HCEC 1CT (cell line): Measurements from ENCODE around the gene GOT1.

ENCODE experiments used
- DNase-seq: peaks from one replicate; pipeline ENCODE4 v3.0.0-alpha.2; 2017

The GOT1 gene

GRCh38 chr10:99432881-99433280 is 2.5 kb upstream of the GOT1 start:
- DNase-seq: no peak

DNA sequence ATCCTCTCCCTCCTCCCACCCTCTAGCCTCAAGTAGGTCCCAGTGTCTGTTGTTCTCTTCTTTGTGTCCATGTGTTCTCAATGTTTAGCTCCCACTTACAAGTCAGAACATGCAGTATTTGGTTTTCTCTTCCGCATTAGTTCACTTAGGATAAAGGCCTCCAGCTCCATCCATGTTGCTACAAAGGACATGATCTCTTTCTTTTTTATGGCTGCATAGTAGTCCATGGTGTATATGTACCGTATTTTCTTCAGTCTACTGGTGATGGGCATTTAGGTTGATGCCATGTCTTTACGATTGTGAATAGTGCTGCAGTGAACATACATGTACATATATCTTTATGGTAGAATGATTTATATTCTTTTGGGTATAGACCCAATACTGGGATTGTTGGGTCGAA is 1.6 kb upstream of the GOT1 start:
- no peak for DNase-seq

- peak; percentile 39 for DNase-seq
These were observed 851 bp upstream of the GOT1 start for GRCh38 chr10:99431190-99431760.

DNA sequence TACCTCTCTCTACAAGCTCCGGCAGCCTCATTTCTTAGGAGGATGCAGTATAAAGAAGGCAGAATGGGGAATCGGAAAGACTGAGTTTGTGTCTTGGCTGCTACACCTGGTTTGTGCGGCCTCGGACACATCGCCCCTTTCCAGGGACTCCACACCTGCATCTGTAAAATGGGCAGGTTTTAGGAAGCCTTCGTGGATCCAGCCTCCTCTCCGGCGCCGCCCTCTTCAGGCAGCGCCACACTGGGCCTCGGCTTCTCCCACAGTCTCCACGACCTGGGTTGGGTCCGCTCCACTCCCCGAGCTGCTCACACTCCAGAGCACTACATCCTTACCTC is 341 bp downstream of the GOT1 start:
- peak; percentile 9 for DNase-seq

DNA sequence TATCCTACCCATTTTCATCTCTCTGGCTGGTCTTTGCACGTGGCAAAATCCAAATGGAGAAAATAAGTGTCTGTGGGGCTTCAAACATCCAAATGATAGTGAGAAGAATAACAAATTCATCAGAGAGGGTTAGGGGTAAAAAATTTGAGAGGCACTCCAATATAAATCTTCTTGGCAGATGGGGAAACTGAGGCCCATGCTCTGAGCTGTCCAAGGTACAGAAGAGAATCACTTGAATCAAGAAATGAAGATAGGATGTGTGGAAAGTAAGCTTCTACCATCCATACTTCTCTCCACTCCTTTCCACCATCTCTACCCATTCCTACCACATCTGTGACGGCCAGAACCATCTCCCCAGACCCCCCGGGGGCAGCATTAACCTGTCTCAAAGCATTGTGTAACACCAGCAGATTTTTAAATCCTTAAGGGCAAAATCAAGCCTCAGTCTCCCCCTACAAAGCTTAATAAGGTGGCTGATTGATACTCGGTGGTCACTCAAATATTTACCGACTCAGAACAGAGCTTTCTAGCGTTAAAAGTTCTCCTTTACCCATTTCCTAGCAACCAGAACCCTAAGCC is 818 bp downstream of the GOT1 start:
- DNase-seq: no peak

DNA sequence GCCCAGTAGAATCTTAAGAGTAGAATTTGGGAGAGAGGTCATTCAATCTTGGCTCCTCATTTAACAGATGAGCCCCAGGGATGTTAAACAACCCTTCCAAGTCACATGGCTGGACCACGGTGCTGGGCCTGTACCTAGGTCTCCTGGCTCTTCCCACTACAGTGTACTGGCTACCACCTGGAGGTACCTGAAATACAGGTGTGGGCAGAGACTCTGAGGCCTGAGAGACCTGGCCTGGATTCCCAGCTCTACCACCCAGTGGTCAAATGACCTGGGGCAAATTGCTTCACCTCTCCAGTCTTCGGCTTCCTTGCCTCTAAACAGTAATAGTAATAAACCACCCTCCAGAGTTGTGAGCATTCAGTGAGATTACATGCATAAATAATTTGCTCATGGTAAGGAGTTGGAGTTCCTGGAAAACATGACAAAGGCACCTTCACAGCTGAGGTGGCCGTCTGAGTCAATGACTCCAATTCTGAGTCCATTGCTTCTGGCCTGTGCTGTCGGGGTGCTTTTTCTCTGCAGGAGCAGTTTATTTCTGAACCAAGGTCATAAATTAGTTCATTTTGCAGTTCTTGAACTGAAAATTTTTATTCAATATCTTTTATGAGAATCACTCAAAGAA is 2.7 kb downstream of the GOT1 start:
- no peak for DNase-seq

DNA sequence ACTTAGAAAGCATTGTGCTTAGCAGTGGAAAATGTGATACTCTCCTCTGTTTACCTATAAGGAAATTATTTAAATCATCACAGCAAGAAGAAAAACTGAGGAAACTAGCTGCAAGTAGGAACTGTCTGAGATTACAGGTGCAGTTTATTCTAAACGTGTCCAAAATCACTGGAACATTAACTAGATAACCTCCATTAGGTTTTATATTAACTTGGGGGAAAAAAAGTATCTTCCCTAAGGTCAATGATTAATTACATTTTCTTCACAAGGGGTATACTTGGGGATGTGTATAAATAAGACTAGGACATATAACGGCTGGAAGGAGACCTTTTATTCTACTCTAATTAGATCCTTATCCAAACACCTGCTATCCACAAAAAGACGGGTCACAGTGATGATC is 3.7 kb downstream of the GOT1 start:
- no peak for DNase-seq

DNA sequence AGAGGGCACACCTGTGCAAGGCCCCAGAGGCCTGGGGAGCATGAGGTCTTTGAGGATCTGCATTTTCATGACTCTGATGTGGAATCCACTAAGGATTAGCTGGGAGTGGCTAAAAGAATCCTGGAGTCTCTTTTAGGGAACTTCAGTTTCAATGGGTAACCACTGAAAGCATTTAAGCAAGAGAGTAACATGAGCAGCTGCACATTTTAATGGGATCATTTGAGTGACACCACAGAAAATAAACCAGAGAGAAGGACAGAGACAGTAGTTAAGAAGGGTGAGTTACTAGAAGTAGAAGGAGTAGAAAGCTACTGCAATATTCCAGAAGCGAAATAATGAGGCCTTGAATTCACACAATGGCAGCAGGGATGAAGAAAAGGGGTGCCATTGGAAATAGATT is 5.2 kb downstream of the GOT1 start:
- DNase-seq: no peak

DNA sequence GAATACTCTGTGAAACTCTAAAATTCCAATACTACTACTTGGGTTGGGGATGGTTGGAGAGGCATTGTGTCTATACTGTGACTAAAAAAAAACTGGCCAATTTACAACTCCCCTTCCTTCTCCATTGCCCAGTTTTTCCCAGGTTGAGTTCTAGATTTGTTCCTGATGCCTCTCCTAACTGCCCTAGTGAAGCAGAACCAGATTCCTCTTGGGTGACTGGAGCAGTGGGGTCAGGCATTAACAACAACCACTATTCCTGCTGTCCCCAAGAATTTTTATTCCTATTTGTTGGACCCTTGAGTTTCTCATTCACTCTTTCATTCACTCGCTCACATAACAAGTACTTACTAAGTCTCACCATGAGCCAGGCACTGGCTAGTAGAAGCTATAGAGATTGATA is 5.8 kb downstream of the GOT1 start:
- DNase-seq: no peak

GRCh38 chr10:99422529-99423096 is 7.8 kb downstream of the GOT1 start:
- DNase-seq: no peak

GRCh38 chr10:99421233-99421739 is 9.1 kb downstream of the GOT1 start:
- peak; percentile 11 for DNase-seq

DNA sequence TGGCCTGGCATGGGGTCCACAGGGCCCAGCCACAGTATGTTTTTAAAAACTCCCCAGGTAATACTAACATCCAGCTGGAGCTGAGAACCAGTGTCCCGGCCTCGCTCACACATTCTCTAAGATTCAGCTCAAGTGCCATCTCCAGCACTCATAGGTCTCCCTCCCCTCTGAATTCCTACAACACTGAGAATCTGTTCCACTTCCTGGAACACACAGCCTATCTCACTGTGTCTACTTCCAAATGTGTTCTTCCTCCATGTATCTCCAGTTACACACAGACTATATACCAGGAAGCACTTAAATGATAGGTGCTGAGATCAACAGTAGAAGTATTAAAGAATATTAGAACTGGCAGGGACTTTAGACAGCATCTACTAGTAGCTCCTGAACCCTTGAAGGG is 10.7 kb downstream of the GOT1 start:
- DNase-seq: no peak

DNA sequence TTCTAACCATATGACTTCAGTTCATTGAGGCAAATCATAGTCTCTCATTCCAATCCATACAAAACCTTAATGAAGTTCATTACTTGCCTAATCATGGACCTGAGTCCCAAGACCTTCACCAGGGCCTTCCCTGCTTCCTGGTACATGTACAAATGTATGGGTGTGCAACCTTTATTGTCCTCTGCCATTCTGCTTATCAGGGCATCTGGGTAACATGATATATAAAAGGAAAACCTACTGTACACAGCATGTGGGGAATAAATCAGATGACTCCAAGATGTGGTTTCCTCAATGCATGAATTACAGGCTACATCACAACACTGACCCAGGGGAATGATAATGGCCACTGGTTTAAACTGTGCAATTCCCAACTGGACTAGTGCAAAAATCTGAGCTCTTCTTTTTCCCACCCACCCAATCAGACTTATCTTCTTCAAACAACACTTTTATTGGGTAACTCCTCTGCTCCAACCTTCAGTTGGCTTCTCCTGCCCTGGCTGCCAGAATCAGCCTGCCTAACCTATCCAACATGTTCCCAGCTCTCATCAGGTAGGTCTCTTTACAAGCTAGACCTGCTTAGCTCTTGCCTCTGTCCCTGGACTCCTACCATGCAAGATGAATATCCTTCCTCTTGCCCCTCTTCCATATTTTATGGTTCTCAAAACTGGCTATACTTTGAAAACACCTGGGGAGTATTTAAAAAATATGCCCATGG is 11.4 kb downstream of the GOT1 start:
- DNase-seq: no peak

GRCh38 chr10:99412099-99412498 is 18.3 kb downstream of the GOT1 start:
- DNase-seq: no peak

DNA sequence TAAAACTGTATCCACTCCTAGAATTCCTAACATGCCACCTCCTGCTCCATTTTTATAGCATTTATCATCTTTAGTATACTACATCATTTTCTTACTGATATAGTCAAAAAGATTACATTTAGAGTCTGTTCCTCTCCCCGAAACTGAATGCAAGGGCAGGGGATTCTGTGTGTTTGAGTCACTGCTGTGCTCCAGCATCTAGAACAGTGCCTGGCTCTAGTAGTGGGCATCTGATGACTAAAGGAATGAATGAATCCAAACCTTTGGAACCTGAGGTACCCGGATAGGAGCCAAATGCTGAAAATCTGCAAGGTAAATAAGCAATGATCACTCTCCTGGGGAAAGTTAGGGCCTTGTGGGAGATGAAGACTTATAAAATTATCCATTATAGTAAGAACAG is 18.9 kb downstream of the GOT1 start:
- no peak for DNase-seq

- DNase-seq: no peak
These were observed 19.5 kb downstream of the GOT1 start for GRCh38 chr10:99410876-99411275.

DNA sequence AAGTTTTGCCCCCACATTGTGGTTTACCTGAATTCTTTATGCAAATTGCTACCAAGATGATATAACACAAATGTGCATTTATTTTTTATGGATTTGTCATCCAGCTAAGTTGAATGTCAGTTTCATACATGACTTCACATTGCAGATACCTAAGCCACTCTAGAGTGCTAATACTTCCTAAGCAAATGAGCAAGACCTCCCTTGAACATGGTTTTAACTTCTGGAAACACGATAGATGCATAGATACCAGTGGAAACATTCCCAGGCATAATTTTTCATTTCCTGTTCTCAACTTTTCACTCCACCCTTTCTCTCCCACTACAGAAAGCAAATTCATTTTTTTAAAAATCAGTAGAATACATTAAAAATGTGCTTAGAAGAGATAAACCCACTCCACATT is 20.3 kb downstream of the GOT1 start:
- no peak for DNase-seq

DNA sequence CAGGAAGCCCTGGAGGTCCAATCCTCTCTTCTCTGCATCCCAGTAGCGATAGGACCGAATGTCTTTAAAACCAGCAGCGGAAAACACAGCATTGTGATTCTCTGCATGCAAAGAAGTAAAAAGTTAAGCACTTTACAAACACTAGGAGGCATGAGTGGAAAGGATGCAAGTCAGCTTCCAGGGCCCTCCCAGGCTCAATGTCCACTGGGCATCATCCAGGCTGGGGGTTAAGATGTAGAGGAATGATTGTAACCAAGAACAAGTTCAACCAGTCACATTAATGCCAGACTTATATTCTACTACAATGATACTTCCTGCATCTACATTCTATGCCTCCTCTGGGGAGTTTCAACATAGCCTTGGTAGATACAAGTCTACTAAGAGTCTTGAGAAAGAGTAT is 24.3 kb downstream of the GOT1 start:
- DNase-seq: no peak

DNA sequence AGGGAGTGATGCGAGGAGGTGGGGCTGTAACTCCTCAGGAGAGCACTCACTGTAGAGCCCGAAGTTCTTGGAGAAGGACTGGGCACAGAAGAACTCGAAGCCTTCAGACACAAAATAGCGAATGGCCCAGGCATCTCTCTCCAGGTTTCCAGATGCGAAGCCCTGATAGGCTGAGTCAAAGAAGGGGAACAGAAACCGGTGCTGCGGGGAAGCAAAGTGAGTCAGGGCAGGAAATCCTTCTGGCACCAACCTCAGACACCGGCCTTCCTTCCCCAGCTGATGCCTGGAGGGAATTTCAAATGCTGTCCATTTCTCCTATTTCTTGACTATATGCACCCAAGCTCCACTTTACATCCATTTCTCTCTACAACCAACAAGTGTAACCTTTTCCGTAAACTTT is 26.8 kb downstream of the GOT1 start:
- DNase-seq: no peak

DNA sequence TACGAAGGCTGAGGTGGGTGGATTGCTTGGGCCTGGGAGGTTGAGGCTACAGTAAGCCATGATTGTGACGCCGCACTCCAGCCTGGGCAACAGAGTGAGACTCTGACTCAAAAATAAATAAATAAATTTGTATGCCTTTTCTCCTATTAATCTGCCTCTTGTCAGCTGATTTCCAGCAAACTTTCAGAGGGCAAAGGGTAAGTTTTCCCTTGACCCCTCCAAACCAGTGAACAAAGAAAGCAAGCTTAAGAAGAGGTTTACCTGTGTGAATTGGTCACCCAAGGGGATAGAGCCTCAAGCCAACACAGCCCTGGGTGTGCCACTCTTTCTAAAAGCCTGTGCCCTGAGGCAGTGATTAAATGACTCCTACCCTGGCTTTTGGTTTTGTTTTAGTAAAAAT is 30.8 kb downstream of the GOT1 start:
- no peak for DNase-seq

- peak; percentile 81 for DNase-seq
These were observed 34.0 kb downstream of the GOT1 start for GRCh38 chr10:99396471-99396870.

DNA sequence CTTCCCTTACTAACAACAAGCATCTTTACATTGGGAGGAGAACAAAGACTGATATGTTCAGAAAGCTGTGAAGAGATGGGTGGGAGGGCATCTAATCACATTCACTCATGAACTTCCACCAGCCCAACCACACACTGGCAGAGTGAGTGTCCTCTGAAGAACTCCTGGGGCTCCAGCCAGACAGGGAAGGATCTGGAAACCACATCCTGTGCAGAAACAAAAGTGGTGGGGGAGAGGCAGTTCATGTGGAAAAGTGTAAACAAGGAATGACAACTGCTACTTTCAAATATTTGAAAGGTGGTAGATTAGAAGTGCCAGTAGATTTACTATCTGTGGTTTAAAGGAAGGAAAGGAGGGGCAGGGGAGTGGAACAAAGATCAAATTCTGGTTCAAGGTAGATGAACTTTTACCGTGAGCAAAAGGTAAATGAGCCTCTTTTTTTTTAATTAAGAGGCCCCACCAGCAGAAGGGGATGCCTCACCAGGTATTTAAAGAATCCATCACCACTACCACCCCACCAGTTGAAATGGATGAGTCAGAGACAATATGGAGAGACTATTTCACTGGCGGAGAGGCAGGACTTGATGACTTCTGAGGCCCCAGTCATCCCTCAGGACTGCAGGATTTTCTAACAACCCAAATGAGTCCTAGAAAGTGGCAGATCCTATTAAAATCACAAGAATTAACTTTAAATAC is 34.5 kb downstream of the GOT1 start:
- DNase-seq: peak; percentile 87

DNA sequence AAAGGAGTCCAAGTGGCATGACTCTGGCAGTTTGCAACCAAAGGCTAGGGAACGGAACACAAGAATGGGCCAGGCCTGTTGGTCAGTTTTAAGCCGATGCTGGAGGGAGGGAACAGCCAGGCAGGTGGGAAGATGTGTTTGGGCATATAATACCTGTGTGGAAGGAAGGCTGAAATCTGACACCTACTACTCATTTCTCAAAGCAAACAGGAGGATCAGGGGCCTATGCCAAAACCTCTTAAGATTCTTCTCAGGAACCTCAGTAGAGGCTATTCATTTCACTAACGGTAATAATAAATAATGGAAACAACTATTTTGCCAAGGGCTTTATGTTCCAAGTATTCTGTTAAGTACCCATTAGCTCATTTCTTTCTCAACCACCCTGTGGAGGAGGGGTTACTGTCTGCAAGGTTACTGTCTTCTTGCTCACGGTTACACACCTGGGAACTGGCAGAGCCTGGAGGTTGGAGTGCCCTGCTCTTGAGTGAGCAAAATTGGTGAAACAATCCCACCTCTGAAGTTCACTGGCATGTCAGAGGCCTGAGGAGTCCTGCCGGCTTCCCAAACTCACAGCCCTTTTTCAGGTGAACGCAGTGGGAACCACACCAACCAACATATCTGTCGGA is 35.5 kb downstream of the GOT1 start:
- no peak for DNase-seq
